ENCODE data around the gene PLCH1.

DNA sequence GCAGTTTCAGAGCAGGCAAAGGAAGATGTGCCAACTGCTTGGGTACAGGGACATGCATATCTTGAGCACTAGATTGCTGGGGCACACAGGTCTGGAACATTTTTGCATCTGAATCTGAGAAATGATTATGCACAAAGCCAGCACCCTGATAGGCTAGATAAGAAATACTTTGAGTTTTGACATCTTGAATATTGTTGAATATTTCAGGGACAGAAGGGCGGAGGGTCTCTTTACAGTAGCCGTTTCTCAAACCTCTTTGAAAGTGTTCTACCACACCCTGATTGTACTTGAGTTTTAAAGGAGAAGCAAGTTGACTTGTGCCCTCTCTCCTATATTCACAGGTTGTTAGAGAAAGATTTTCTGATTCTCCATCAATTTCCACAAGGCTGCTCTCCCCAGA lies 263.3 kb downstream of the PLCH1 start:
- TF ChIP-seq, protein P1, sequence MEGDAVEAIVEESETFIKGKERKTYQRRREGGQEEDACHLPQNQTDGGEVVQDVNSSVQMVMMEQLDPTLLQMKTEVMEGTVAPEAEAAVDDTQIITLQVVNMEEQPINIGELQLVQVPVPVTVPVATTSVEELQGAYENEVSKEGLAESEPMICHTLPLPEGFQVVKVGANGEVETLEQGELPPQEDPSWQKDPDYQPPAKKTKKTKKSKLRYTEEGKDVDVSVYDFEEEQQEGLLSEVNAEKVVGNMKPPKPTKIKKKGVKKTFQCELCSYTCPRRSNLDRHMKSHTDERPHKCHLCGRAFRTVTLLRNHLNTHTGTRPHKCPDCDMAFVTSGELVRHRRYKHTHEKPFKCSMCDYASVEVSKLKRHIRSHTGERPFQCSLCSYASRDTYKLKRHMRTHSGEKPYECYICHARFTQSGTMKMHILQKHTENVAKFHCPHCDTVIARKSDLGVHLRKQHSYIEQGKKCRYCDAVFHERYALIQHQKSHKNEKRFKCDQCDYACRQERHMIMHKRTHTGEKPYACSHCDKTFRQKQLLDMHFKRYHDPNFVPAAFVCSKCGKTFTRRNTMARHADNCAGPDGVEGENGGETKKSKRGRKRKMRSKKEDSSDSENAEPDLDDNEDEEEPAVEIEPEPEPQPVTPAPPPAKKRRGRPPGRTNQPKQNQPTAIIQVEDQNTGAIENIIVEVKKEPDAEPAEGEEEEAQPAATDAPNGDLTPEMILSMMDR (conservative IDR thresholded peaks at IDR 0.05; ENCODE audit: low read depth, low read length): no peak
- TF ChIP-seq EZH2 (IDR thresholded peaks at IDR 0.05; ENCODE audit: borderline replicate concordance, low read depth, low read length, poor library complexity, severe bottlenecking): no peak

All from A673 (cell line).